ENCODE measurements around the gene TERB1.

The TERB1 gene

GRCh38 chr16:66751053-66751302, 50.4 kb downstream of the TERB1 start:
- H3K27ac ChIP-seq = peak overlapping the region; percentile 96 to 97
- no peak for TF ChIP-seq CTCF (IDR thresholded peaks at IDR 0.05)
- H3K4me3 ChIP-seq = peak overlapping the region; percentile 98
- DNase-seq (ENCODE audit: low spot score) = no peak

DNA sequence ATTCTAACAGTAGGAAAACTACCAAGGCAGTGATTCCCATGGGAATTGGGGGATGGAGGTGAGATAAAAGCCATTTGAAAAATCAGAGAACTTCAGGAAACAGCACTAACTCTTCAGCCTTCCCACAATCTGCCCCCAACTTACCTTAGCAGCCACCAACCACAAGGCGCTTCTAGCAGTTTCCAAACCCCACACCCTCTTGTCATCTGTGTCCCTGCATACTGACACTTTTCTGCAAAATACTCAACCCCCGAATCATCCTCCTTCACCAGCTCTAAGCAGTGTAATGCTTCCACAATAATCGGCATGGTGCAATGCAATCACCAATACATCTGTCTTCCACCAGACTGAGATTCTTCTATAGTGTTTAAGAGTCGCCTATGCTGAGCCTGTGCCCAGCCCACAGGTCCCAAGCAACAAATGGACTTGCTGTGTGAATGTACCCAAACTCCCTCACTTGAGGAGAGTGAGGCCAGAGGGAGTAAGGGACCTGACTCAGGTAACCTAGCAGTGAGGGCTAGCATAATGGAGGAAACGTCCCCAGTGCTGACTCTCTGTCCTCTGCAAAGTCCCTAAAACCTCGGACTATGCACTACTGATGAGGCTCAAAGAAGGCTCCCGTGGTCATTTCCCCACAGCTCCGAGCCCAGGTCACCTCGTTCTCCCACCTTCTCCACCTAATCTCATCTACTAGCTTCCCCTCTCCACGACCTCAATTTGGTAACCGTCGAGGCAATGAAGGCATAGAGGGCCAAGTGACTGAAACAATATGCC, 50.9 kb downstream of the TERB1 start:
- peak overlapping the region; percentile 96 to 97 for H3K27ac ChIP-seq
- TF ChIP-seq CTCF (IDR thresholded peaks at IDR 0.05) = no peak

DNA sequence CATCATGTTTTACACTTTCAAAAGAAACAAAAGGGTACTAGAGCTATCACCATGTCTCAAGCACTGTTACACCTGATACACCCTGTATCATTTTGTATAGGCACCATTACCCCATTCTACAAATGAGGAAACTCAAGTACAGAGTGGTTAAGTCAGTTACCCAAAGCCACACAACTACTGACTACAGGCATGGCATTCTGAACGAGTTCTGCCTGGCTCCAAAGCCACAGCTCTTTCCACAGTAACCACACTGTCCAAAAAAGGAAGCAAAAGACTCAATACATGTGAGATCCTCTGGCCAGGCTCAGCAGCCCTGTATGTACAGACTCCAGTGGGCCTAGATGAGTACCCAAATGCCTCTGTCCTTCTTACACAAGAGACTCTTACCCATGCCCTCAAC, 54.7 kb downstream of the TERB1 start:
- no peak for TF ChIP-seq CTCF (IDR thresholded peaks at IDR 0.05)
- Histone ChIP-seq H3K27ac (no peak overlapping the region), H3K4me3 (no peak overlapping the region)
- DNase-seq (ENCODE audit: low spot score) = no peak

More for the DNA sequence above, 50.9 kb downstream of the TERB1 start:
- DNase-seq (ENCODE audit: low spot score) = no peak
- H3K4me3 ChIP-seq = peak overlapping the region; percentile 98

DNA sequence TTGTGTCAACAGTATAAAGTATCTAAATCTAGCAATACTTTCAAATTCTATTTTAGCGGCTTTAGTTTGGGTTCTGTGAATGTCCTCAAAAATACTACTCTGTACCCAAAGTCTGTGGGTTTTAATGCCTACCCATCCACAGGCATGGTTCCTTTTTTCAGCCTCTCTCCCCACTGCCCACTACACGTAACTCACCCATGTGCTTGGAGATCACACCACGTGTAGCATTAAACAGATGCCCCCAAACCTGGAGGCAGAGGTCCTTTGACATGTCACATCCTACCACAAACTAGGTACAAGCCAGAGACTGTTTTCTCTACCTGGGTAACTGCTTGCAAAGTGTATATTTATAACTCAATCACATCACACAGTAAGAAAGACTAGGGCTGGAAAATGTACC, 55.3 kb downstream of the TERB1 start:
- no peak overlapping the region for H3K4me3 ChIP-seq
- TF ChIP-seq CTCF (IDR thresholded peaks at IDR 0.05) = no peak
- DNase-seq (ENCODE audit: low spot score) = no peak
- no peak overlapping the region for H3K27ac ChIP-seq

DNA sequence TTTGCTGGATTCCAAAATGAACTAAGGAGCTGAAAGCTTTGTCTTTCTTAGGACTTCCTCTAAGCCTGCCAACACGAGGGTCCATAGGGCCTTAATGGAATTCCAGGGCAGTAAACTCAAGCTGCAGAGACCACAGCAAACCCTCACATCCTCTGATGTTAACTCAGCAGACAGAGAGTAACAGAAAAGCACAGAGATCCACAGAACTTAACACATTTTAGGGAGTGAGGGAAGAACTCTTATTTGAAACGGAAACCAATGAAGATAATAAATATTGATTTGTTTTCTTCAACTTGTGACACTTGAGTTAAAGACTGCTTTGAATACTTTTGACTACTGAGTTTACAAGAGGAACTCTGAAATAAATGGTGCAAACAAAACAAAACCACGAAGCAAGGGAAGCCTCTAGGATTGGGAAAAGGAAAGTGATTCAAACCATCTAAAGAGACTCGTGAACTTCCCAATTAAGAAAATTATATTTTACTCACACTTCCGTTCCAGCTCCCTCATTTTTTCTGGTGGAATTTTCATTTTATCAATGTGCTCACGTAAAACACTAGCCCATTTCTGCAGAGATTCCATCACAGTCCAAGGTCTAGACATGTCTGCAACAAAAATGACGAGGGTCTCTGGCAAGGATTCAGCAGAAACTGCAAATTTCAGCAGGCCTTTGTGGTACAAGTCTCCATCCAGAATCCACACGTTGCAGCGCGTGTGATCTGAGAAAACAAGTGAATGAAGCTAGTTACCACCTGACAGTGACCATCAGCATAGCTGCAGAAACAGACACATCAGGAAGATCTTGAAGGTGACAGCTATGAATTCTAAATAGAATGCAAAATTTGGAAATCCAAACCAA, 59.2 kb downstream of the TERB1 start:
- H3K4me3 ChIP-seq = no peak overlapping the region
- H3K27ac ChIP-seq = peak overlapping the region; percentile 58 to 84
- TF ChIP-seq CTCF (IDR thresholded peaks at IDR 0.05) = no peak
- no peak for DNase-seq (ENCODE audit: low spot score)

DNA sequence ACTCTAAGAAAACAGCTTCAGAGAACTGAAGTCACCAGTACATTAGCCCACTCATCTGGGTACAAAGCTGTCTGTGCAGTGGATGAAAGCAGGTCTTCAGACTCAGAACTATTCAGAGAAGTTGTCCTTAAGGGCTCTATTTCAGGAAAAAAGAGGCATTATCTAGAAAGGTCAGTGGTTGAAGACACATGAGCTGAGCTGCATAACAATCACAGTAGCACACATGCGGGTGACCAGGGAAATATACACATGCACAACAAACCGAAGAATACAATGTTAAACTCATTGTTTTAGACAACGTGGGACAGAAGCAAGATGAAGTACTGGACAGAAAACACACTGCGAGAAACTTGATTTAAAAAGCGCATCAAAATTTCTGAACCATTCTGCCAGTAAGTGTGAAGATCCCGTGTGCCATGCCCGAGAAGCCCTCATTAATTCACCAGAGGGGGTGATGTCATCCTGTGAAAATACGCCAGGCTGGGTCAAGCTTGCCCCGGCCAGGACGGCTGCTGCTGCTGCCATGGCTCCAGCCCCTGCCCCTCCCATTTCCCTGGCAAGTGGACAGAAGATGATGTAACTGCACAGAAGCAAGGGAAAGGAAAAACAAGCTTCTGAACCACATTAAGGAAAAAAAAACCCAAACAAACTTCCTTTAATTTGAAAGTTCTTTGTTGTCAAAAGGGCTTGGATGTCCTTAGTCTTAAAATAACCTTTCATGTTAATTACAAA, 60.0 kb downstream of the TERB1 start:
- Histone ChIP-seq H3K4me3 (peak overlapping the region; percentile 55), H3K27ac (peak overlapping the region; percentile 58 to 86)
- peak; percentile 94 for DNase-seq (ENCODE audit: low spot score)
- TF ChIP-seq CTCF (IDR thresholded peaks at IDR 0.05) = no peak
